Cardiac fibroblast (primary cell): Measurements from ENCODE around the gene RPRD1B.

Experiments
- DNase-seq, 2 donors: peaks; one replicate each; pipeline versions ENCODE4 v3.0.0 to v3.0.0-alpha.2; 2010; ENCODE audit warnings: low read depth in 2 of 2
- H3K4me3 ChIP-seq, 2 donors: replicated peaks in 1 of 2; 1 replicate in 1 of 2; 2 replicates in 1 of 2; pipeline ENCODE4 v1.5.1; 2011; ENCODE audit warnings: low read depth in 2 of 2, low read length in 2 of 2, mild to moderate bottlenecking in 2 of 2, moderate library complexity in 1 of 2
- TF ChIP-seq, protein P1 (sequence below): IDR thresholded peaks from one replicate; pipeline ENCODE4 v1.5.1; 2011; ENCODE audit warnings: low read depth, mild to moderate bottlenecking, low read length, inconsistent platforms

RPRD1B gene

DNA sequence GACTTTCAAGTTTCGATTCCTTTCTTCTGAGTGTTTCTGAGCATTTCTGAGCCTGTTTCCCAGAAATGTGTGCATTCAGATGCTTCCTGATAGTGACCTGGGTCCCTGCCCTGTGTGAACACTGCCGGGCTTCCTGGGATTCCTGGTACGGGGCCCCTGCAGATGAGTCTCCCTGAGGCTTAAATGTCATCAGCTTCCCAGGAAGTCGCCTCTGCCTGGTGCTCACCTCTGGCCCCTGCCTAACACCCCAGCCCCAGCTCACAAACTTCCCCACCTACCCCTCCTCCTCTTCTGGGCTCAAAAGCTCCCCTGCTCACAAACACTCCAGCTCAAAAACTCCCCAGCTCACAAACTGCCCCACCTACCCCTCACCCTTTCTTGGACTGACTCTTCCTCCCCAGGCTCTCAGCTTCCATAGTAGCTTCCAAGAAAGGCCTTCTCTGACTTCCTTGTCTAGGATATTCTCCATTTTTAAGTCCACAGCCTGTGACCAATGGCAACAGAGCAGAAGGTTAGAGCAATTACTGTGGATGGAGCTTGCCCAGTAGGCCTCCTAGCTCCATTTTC, 89.6 kb downstream of the RPRD1B start:
- TF ChIP-seq, protein P1, sequence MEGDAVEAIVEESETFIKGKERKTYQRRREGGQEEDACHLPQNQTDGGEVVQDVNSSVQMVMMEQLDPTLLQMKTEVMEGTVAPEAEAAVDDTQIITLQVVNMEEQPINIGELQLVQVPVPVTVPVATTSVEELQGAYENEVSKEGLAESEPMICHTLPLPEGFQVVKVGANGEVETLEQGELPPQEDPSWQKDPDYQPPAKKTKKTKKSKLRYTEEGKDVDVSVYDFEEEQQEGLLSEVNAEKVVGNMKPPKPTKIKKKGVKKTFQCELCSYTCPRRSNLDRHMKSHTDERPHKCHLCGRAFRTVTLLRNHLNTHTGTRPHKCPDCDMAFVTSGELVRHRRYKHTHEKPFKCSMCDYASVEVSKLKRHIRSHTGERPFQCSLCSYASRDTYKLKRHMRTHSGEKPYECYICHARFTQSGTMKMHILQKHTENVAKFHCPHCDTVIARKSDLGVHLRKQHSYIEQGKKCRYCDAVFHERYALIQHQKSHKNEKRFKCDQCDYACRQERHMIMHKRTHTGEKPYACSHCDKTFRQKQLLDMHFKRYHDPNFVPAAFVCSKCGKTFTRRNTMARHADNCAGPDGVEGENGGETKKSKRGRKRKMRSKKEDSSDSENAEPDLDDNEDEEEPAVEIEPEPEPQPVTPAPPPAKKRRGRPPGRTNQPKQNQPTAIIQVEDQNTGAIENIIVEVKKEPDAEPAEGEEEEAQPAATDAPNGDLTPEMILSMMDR: no peak
- peak; percentile 54 to 71 for DNase-seq

GRCh38 chr20:38125157-38126056, 91.9 kb downstream of the RPRD1B start:
- TF ChIP-seq, protein P1: peak; percentile 16
- DNase-seq: peak; percentile 84 to 90

More for the DNA sequence above, 89.6 kb downstream of the RPRD1B start:
- H3K4me3 ChIP-seq: no peak overlapping the region

DNA sequence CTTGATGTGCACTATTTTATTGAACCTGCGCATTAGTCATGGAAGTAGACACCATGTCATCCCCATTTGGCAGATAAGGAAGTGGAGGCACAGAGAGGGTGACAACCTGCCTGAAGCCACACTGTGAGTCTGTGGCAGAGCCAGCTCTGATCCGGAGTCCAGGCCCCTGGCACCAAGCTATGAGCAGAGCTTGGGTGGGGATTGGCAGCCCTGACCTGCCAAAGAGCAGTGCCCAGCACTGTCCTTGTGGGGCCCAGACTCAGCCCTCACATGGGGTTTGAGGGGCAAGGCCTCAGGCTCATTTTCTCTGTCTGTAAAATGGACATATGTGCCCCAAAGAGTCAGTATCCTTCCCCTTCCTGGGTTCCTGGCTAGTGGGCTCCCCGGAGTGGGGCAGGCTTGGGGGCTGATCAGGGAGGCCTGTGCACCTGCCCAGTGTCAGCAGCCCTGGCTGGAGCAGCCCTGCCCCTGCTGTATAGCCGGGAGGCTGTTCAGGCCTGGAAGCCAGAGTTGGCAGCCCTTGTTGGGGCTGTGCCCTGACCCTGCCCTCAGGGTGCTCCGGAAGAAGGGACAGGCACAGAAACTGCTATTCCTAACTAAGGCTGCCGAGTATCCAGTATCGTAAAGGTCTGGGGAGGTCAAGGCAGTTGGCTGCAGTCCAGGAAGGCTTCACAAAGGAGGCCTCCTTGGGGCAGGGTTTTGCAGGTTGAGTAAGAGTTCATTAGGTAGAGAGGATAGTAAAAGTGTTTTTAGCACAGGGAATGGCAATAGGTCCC, 92.8 kb downstream of the RPRD1B start:
- H3K4me3 ChIP-seq: no peak overlapping the region
- TF ChIP-seq, protein P1: no peak

More at GRCh38 chr20:38125157-38126056, 91.9 kb downstream of the RPRD1B start:
- no peak overlapping the region for H3K4me3 ChIP-seq

DNA sequence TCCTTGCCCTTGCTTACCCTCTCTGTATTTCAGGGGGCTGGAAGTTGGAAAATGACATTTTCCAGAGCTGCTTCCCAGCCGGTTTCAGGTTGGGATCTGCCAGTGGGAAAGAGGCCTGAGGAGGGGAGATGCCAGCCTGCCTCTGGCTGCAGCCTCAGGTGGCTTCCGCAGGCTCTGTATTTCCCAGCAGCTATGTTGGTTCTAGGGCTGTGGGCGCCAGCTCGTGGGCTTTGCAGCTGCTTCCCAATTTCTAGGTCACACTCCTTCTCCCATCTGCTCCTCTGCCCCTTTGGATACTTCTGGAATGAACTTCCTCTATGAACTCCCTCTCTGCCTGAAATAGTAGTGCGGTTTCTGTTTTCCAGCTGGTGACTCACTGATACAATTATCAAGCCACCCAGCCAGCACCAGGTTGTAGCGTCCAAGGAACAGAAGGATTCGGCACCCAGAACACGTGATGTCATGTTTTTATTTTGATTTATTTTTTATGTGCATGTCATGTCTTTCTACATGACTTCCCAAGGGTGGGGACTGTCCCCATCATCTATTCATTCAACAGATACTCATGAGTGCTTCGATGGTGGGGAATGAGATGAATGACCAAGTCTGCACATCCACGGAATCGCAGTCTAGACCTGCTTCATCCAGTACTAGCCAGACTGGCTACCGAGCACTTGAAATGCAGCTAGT, 93.5 kb downstream of the RPRD1B start:
- TF ChIP-seq, protein P1: no peak
- H3K4me3 ChIP-seq: no peak overlapping the region
- peak; percentile 63 to 72 for DNase-seq

More for the DNA sequence above, 92.8 kb downstream of the RPRD1B start:
- DNase-seq: peak; percentile 31 to 34

- DNase-seq: no peak
- no peak overlapping the region for H3K4me3 ChIP-seq
- TF ChIP-seq, protein P1: no peak
These were observed 94.5 kb downstream of the RPRD1B start for GRCh38 chr20:38127920-38128528.

DNA sequence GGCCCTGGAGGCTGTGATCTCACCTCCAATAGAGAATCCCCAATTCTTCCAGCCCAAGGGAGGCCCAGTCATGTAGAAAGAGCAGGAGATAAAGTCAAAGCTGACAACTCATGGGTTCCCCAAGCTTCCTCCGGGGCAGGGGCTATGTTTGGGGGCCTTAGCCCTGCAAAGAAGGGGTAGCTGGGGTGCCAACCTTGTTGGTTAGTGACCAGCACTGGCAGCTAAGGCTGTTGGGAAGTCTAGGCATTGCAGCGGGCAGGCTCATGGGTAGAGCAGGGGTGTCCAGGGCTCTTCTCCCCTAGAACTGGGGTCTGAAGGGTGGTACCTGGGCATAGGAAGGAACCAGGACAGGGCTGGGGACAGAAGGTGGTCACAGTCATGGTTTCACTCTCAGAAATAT, 95.1 kb downstream of the RPRD1B start:
- no peak for DNase-seq
- H3K4me3 ChIP-seq: no peak overlapping the region
- TF ChIP-seq, protein P1: no peak
